Medulla oblongata (tissue), 1 donor: Measurements from ENCODE around the gene SERPINA3.

Experiments
- DNase-seq: peaks from one replicate; pipeline ENCODE4 v3.0.0-alpha.2; 2015; ENCODE audit errors: extremely low spot score

SERPINA3 gene

DNA sequence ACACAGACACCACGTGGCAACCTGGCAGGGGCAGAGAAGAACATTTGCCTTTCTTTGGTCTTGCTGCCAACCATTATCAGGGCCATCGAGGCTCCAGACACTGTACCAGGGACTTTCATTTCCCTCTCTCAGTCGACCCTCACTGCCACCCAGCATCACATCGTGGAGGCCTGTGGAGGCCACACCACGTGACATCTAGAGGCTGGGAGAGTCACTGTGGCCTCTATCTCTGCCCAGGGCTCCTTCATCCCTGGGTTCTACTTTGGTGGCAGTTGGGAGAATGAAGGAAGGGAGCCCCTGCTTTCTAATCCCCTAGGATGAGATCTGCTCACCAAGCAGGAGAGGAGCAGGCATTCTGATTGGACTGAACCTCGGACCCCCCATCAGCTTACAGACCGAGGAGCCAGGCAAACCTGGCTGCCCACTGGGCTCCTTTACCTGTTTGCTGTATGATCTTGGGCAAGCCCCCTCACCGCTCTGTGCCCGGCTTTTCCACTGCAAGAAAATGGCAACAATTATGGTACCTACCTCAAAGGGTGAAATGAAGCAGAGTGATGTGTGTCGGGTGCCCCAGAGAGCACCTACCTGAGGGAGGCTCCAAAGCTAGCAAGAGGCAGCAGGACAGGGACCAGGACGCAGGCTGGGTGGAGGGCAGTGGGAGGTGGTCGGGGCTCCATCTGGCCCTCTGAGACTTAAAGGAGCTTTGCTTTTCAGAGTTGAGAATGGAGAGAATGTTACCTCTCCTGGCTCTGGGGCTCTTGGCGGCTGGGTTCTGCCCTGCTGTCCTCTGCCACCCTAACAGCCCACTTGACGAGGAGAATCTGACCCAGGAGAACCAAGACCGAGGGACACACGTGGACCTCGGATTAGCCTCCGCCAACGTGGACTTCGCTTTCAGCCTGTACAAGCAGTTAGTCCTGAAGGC, 1.8 kb downstream of the SERPINA3 start:
- no peak for DNase-seq

DNA sequence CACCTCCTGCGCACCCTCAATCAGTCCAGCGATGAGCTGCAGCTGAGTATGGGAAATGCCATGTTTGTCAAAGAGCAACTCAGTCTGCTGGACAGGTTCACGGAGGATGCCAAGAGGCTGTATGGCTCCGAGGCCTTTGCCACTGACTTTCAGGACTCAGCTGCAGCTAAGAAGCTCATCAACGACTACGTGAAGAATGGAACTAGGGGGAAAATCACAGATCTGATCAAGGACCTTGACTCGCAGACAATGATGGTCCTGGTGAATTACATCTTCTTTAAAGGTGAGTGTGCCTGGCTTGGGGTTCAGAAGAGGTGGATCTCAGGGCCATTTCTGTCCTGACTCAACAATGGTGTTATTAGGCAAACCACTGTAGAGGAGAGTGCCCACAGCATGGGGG, 2.6 kb downstream of the SERPINA3 start:
- DNase-seq, result no peak

DNA sequence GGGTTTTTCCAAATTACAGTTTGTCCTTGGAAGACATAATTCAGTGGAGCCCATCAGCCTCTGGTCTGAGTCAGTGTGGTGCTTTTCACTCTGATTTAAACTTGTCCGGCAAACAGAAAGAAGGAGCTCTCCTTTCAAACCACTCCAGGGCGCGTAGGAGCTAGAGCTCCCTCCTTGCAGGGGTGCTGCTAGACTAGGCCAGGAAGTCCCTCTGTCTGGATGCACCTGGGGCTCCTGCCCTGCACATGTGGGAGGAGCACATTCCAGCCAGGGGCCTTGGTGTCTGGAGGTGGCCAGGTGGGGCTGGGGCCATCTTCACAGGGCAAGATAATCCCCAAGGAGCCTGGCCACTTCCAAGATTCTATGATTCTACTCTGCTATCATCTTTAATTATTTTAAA, 3.1 kb downstream of the SERPINA3 start:
- DNase-seq, result no peak

DNA sequence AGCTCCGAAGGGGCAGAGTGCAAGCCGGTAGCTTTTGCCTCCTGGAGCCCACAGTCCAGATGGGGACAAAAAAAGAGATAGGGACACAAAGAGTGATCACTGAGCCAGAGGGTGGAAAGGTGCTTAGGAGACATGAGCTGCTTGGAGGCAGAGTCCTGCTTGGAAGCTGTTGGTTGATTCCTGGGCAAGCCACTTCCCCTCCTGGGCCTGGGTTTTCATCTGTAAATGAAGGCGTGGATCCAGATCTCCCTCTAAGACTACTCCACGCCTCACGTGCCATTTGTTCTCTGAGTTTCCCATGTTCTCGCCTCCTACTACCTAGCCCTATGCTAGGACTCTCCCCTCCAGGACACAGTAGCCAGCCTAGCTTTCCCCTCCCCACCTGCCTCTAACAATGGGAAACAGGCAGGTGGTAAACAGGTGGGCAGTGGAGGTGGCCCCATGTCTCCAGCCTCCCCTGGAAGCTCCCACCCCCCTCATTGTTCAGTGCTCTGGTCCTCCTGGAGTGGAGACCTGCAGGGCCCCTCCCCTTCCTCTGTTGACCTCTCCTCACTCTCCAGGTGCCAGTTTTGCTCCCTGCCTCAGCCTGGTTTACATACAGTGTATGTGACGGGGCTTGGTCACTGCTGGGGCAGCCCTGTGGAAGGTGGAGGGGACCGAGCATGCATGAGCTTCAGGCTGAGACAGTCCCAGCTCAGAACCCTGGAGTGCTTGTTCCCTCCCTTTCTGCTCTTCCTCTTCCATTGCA, 3.8 kb downstream of the SERPINA3 start:
- no peak for DNase-seq

DNA sequence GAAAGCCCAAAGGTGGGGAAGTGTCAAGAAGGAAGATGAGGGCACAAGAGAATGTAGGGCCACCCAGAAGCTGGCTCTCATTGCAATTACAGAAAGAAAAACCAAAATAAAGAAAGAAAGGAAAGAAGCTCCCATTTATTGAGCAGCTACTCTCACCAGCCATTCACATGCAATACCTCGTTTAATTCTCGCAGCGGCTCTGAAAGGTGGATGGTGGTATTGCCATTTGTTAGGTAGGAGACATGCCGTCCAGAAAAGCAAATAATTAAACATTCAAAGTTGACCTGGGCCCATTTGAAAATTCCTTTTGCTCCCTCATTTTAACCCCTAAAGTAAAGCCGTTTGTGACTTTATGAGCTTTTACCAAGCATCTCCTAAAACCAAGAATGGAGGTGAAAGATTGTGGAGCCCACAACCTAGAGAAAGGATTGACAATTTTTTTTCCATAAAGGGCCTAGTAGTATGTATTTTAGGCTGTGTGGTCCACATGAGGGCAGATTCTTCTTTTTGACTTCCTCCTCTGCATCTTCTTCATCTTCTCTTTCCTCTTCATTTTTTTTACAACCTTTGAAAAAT, 5.3 kb downstream of the SERPINA3 start:
- no peak for DNase-seq

DNA sequence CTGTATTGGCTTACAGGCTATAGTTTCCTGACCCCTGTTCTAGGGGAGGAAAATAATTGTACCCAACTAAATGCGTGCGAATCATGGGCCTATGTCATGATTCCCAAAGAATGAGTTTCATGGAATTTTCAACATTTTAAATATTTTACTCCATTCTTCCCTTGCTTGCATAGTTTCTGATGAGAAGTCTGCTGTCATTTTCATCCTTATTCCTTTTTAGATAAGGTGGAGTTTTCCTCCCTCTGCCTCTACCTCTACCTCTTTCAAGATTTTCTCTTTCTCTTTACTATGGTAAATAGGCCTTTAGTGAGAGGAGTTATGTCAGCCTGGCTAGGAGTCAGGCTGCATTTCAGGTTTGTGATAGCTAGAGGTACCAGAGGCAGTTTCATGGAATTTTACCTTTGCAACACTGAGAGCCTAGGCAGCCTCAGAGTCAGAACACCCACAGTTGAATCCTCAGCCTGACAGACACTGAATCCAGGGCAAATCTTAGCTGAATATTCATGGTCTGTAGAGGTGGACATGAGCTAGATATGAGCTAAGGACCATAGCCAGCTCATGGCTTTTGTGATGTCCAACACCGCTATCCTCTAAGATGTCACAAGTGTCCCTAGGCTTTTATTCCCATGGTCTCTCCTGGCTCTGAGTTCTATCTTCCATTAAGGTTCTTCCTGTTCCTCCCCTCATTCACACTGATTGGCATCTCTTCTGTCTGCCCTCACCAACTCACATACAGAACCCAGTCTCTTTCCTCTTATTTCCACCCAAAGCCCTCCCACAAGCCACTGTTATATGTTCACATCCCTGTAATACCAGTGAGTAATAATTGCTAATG, 6.0 kb downstream of the SERPINA3 start:
- DNase-seq, result no peak

DNA sequence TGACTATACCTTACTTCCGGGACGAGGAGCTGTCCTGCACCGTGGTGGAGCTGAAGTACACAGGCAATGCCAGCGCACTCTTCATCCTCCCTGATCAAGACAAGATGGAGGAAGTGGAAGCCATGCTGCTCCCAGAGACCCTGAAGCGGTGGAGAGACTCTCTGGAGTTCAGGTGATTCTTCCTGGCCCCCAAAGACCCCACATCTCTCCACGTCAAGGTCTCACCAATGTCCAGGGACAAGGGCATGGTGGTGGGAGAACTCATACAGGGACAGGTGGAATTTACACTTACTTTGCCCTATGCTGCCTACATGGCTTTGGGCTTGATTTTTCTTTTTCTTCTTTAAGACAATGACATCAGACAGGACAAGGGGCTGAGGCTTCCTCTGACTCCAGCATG, 7.1 kb downstream of the SERPINA3 start:
- DNase-seq, result no peak

DNA sequence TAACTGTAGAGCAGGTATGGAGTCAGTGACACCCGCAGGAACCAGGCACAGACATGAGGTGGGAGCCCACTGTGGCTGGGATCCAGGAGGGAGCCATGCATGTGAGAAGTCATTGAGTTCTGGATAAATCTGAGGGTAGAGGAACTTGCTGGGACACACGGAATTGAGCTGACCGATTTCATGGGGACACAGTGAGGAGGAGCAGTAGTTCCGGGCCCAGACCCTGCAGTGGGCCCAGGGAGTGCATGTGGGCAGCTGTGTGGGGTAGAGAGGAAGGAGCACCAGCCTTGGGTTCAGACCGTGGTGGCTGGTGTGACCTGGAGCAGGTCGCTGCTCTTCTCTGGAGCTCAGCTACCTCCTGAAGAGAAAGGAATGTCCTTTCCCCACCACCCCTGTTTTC, 8.4 kb downstream of the SERPINA3 start:
- DNase-seq, result no peak

DNA sequence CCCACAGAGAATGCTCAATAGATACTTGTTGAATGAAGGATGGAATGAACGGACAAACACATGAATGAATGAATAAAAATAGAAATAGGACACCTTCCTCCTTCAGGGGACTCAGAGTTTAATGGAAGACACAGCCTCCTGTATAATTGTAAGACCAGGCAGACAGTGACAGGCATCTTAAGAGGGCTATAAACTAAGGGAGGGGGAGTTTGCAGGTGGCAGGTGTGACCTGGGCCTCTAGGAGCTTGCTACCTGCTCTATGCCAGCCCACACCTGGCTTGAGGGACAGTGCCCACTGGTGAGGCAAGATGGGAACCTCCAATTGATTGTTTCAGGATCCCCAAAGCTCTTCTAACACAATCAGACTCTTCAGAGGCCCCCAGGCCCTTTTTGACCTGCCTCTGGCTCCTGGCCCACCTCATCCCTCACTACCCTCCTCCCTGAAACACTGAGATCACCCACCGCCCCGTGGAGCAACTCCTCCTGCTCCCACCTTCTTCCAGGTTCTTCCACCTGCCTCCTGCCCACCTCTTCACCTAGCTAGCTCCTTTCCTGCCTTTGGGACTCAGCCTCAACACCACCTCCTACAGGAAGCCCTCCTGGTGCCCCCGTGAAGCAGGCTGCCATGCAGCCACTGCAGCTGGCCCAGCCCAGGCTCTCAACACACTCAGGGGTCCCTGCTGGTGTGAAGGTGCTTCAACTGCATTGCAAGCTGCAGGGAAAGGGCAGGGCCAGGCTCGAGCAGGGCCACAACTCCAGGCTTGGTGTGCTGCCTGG, 9.4 kb downstream of the SERPINA3 start:
- no peak for DNase-seq

DNA sequence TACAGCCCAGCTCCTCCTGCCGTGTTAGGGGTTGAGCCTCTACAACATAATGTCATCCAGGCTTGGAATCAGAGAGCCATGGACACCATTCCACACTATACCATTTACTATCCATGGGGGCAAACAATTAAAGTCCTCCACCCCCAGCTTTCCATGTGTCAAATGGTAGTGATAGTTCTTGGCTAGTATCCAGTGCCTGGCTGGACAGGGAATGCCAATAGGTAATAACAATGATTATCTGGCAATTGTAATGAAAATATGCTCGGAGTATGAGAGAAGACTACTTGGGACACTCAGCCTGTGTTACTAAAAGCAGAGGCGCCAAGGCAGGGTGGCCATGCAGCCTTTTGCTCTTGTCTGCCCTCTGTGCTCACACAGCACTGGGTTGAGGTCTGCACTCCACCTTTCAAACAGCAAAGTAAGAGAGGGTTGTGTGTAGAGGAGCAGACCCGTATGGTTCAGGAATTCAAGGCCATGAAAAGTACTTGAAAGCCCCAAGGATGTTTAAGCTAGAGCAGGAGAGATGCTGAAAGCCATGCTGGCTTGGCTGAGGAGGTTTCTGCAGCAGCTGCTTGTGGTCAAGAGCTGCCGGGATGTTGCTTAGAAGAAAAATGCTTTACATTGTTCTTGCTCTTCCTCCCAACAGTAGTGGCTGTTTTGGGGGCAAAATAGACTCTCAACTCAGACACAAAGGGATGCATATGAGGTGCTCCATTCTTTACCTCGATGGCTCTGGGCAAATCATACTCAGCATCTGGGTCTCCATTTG, 10.6 kb downstream of the SERPINA3 start:
- DNase-seq, result no peak

DNA sequence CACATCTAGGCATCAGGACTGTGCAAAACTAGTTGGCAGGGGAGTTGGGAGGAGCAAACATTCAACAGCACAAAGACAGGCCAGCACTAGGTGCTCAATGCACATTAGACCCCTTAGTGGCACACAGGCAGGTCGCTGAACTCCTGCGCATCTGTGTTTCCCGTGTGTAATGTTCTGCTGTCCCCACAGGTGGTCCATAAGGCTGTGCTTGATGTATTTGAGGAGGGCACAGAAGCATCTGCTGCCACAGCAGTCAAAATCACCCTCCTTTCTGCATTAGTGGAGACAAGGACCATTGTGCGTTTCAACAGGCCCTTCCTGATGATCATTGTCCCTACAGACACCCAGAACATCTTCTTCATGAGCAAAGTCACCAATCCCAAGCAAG, 11.2 kb downstream of the SERPINA3 start:
- DNase-seq, result no peak

DNA sequence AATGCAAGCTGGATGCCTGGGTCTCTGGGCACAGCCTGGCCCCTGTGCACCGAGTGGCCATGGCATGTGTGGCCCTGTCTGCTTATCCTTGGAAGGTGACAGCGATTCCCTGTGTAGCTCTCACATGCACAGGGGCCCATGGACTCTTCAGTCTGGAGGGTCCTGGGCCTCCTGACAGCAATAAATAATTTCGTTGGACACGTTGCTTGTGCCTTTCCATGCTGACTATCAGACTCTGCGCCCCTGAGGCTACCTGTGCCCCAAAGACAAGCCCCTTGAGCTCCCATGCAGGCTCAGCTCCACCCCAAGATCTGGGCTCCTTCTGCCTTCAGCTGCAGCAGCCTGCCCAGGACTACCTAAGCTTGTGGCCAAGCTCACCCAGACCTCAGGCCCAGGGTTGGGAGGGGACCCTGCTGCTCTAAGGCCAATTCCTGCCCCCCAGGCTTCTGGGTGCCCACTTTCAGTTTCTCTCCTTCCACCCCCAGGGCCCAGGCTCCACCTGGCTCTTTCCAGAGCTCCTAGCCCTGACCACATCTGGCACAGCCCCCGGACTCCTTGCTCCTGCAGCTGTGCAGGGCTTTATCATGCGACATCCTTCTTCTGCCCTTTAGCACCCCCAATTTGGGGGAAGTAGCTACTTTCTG, 11.8 kb downstream of the SERPINA3 start:
- no peak for DNase-seq

DNA sequence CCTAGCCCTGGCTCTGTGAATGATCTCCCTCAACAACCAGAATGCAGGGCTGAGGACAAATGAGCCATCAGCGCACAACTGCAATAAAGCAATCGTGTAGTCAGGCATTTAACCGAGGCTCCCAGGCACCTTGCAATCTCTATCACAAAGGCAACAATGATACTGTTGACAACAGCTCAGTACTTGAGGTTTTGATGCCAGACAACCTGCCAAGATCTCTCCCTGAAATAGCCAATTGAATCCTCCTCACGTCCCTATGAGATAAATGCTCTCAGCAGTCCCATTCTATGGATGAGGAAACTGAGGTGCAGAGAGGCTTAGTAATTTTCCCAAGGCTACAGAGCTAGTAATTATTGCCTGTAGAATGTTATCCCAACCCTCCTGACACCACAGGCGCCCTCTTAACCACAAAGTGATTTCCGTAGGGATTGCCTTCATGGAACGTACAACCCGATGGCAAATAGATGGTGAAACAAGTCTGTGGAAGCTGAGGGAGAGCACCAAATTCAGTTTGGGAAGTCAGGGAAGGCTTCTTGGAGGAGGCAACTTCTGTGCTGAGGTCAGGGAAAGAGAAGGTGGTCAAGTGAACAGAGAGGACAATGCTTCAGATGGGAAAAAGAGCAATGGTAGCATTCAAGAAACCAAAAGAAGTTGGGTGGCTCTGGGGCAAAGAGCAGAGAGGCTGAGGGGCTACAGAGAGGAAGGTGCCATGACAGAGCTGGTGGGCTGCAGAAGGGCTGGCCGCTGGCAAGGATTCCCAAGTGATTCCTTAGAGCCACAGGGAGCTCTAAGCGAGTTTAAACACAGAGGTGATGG, 12.6 kb downstream of the SERPINA3 start:
- no peak for DNase-seq

DNA sequence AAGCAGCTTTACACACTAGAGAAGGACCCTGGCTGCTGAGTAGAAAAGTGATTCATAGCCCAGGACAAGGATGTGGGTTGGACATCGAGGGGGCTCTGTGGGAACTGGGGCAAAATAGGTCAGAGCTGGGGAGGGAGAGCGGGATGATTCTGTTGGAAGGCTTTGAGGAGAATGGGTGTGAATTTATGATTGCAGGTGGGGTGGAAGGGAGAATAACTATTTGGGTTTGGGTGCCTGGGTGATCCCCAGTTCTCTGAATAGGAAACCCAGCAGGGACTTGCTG, 13.1 kb downstream of the SERPINA3 start:
- no peak for DNase-seq

DNA sequence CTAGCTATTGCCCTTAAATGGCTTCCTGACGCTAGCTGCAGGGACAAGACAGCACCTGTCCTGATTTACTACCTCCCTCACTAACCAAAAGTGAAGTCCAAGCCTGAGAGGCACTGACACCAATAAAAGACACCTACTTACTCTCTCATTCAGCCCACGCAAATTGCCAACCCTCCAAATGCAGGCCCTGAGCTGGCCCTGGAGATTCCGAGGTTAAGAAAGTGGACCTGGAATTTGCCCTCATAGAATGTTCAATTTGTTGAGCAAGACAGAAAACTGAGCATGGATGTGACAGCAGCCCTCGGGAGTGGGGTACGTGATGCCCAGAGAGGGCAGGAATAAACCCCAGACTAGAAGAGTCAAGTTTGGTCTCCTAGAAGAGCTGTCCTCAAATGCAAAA, 16.4 kb downstream of the SERPINA3 start:
- no peak for DNase-seq

DNA sequence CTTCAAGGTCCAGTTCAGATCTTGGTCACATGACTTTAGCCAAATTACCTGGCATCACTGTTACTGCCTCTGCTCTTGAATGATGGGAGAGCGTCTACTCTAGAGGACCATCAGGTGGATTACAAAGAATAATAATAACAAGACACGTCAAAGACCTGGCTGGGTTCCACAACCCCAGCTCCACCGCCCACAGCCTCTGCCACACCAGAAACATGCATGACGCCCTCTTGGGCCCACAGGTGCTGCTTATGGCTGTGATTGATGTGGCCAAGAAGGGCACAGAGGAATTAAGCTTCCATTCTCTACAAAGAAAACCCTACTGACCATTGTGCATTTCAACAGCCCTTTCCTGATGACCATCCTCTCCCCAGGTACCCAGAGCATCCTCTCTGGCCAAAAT, 18.2 kb downstream of the SERPINA3 start:
- DNase-seq, result no peak

DNA sequence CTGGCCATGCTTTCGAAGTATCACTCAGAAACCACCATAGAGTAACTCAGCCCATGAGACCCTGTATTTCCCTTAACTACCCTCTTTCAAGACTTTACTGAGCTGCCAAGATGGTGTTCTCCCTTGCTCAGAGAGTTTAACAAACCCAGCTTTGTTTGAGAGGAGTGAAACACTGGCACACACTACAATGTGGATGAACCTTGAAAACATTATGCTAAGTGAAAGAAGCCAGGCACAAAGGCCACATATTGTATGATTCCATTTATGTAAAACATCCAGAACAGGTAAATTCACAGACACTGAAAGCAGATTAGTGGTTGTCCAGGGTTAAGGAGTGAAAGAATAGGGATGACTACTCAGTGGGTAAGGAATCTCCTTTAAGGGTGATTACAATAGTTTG, 18.9 kb downstream of the SERPINA3 start:
- no peak for DNase-seq

DNA sequence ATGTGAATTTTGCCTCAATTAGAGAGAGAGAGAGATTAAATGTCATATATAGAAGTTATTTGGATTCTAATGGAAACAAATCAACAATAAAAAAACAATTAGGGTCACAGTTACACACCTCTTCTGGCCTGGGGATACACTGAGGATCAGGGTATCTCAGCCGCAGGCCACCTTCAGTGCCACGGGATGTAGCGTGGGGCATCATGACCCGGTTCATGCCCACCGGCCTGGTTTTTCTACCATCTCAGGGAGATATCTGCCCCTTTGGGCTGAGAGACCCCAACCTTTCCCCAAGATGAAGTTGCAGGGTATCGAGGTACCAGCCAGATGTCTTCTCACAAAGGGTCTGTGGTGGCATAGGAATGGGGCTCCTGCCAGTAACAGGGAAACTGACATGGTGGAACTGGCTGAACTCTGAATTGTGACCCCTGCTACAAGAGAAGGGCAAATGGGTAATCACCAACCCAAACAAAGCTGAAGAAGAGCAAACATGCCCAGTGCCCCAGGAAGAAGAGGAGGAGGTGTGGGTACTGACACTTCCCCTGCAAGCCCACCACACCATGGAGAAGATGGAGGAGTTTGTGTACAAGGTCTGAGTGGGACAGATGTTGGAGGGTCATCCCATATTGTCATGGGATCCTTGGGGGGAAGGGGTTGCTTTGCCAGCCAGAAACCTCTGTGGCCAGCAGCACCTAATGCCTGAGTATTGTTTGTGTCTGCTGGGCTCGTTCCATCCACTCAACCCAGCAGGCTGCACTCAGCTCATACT, 19.5 kb downstream of the SERPINA3 start:
- DNase-seq, result no peak

DNA sequence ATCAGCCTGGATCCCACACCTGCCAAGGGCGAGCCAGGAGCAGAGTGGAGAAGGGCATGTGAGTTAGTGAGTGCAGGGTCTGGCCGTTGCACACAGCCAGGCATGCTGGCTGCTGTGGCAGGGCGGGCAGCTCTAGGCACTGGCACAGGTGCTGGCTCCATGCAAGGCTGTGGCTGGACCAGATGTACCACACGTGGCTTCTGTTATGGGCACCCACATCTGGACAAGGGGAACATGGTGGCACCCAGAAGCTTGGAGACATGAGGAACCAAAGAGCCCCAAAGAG, 20.1 kb downstream of the SERPINA3 start:
- no peak for DNase-seq
